ENCODE data around the gene CSF1R.

The CSF1R gene

DNA sequence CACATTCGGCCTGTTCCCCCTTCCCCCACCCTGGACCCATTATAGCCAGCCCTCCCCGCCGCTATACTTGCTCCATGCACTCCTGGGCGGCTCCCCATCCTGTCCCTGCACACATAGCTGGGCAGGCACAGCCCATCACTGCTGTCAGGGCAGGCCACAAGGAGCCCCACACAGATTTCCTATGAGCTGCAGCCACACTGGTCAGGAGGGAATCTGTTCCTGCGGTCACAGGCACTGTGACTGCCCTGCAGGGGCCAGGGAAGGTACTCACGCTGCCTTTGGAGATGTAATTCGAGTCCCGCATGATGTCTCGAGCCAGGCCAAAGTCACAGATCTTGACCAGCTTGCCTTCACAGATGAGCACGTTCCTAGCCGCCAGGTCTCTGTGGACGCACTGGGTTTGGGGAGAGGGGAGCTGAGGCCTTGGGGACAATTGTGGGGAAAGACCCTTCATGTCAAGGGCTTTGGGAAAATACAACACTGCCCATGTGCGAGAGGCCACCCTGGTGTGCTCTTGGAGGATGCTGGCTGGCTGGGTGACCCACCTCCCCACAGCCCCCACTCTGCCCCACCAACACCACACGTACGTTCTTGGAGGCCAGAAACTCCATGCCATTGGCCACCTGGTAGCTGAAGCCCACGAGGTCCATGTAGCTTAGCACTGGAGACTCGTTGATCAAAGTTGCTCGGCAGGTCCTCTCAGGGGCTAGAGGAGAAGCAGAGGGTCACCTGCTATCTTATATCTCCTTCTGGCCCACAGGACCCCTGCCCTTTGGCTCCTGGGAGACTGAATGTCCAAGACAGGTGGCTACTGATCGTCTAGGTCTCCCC is 34.5 kb upstream of the CSF1R start:
- DNase-seq = no peak

- no peak for DNase-seq
These were observed 33.7 kb upstream of the CSF1R start for GRCh38 chr5:150120062-150120441.

- no peak for DNase-seq
These were observed 33.2 kb upstream of the CSF1R start for GRCh38 chr5:150119421-150120061.

DNA sequence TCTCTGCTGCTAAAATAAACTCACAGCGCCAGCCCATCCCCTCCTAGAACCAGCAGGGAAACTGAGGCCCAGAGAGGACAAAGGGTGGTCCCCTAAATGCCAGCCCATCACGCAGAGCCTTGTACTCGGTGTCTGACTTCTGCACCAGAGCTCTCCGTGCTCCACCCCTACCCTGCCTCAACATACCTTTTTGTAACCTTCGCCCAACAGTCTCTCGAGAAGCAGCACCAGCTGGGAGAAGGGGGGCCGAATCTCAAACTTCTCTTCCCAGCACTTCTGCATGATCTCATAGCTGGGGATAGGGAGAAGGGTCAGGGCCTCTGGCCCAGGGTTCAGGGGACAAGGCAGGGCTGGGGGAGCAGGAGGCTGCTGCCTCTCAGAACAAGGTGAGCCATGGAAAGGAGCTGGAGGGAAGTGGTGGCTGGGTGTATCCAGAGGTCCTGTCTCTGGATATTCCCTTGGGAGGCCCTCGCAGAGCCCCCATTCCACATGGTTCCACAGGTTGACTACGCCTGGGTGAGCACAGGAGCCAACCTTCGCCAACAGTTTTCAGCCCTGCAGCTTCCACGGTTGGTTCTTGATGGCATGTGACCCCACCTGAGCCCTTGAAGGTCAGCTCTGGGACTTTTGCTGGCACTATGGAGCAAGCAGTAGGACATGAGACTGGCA is 32.3 kb upstream of the CSF1R start:
- no peak for DNase-seq

GRCh38 chr5:150117945-150118560 is 31.7 kb upstream of the CSF1R start:
- no peak for DNase-seq

GRCh38 chr5:150116667-150117400 is 30.5 kb upstream of the CSF1R start:
- DNase-seq = no peak

DNA sequence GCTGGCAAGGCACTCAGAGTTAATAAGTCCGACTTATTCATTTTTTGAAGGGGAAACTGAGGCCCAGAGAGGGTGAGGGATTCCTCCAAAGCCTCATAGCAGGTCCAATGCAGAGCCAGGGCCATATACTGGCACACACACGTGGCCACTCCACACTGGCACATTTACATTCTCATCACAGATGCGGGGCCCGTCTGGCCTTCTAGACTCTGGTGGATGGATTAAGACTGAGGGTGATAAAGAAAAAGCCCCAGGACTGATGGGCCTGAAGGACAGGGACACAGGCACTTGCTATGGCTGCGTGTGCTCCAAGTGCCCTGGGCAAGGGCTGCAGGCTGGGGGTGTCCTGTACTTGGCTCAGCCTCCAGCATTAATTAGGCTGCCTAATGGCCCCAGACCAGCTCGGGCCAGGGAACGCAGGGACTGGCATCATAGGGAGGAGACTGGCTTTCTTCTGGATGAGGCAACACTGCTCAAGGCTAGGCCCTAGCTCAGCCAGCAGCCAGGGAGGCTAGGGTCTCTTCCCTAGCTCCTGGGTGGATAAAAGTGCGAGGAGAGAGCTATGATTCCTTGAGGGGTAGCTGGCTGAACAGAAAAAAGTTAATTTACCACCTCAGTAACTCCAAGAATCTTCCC is 28.5 kb upstream of the CSF1R start:
- no peak for DNase-seq

DNA sequence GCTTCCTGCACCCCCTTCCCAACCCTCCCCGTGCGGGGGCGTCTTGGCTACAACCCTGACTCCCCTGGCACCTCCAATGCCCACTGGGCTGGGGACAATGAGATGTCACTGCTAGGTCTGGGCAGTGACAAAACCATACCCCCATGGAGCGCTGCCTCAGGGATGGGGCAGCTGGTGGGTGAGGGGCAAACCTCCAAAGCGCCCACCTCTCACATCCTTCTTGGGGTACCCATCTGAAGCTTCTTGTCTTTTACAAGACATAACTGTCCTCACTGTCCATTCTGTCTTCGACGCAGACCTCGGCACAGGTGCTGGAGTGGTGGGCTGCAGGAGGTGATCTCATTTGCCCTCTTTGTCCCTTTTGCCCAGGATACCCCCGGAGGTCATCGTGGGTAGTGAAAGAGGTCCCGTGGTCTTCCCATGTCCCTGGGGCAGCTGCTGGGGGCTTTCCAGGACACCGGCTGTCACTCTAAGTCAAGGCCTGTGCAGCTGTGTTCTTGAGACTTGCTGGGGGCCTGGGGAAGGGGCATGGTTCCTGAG is 27.8 kb upstream of the CSF1R start:
- DNase-seq = no peak

DNA sequence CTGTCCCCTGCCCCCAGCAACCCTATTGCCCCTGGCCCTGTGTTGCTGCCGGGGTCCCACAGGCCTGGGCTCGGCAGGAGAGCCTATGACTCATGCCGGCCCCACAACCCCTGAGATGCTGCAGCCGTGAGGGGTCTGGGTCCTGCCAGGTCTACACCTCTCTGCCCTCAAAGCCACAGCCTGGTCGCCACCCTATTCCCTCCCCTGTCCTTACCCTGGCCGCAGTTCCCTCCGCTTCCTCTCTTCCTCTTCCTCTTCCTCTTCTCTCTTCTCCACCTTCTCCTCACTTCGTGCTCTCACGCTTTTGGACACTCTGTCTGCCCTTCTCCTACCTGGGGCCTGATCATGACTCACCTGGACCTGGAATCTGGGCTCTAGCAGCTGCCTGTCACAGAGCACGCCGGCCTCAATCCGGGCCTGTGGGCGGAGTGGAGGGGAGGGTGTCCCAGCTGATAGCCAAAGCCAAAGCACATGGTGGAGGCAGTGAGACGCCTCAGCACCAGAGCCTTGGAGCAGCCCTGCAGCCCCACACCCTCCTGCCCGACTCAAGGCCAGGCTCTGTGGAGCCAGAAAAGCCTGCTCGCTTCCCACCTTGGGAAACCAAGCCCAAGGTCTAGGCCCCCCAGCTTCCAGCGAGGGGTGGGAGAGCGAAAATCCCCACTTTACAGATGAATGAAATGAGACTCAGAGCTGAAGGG is 26.8 kb upstream of the CSF1R start:
- DNase-seq = no peak

- no peak for DNase-seq
These were observed 26.1 kb upstream of the CSF1R start for GRCh38 chr5:150112201-150113046.

DNA sequence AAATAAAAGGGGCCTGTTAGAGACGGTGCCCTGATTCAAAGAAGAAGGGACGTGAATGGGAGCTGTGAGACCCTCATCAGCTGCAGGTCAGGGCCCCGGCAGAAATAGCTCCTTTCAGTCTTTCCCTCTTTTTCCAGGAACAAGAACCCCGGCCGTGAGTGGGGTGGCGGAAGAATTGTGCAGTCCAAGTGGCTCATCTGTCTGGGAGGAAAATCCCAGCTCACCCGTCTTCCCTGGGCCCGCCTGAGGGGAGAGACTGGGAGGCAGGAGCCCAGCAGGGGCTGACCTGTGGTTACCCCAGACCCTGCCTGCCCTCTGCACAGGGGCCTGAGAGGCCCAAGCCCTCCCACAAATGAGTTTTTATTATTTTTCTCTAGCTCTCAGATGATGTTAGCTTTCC is 24.8 kb upstream of the CSF1R start:
- DNase-seq = no peak

- no peak for DNase-seq
These were observed 23.6 kb upstream of the CSF1R start for GRCh38 chr5:150109921-150110320.

GRCh38 chr5:150108711-150109514 is 22.6 kb upstream of the CSF1R start:
- no peak for DNase-seq

DNA sequence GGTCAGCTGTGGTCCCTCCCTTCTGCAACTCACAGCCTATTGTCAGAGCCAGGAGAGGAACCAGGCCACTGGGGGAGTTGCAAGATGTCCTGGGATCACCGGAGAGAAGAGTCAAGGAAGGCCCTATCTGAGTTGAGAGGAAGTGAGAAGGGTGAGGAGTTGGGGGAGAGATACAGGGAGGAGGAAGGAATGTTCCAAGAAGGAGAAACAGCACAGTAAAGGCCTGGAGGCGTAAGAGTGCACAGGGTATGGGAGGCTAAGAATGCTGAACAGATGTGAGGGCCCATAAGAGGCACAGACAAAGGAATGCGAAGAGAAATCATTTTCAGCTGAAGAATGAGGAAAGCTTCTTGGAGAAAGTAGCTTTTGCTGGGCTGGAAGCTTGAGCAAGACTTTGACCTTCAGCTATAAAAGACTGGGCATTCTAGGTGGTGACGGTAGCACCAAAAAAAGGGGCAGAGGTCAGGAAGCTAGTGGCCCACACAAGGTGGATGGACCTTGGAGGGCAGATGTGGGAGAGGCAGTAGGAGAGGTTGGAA is 21.6 kb upstream of the CSF1R start:
- DNase-seq = no peak

GRCh38 chr5:150106674-150107426 is 20.5 kb upstream of the CSF1R start:
- no peak for DNase-seq

DNA sequence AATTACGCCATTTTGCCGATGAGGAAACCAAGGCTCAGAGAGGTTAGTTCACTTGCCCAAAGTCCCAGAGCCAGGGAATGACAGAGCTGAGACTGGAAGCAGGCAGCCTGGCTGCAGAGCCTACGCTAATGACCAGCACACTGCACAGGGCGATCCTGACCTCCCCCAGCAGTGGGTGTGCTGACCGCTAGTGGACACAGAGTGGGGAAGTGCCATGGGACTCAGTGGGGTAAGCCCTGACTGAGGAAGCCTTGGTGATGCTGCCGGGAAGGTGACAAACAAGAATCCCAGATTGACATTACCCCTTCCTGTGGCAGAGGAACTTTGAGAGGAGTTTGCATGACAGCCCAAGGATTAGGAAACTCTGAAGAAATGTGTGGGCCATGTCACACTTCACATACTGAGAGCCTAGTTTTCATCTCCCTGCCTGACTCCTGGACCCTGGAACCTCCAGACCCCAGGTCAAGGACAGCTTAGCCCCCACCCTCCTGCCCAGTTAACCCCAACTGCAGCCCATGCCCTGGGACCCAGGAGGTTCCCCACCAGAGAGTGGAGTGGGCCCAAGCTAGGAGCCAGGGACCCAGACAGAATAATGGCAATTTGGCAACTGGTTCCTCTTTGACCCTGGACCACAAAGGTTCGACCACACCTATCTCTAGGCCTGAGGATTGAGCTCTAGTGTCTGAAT is 19.7 kb upstream of the CSF1R start:
- no peak for DNase-seq

- DNase-seq = no peak
These were observed 18.2 kb upstream of the CSF1R start for GRCh38 chr5:150104550-150104870.
